GM12878 (cell line): Measurements from ENCODE around the gene CHCHD6. TPM values are rescaled to one million over a fixed set of nuclear protein-coding genes. Genes with fewer than 3 reads are reported as not detected.

Experiments
- ATAC-seq: fragments of 200-7000 bp; cut with Tn5 transposase; 3 replicates; pipeline ENCODE4 v1.9.1; 2020; ENCODE audit warnings: mild to moderate bottlenecking, moderate library complexity
- BruUV-seq: library from RNA; stranded (reverse); fragments of 400-500 nt; replicated peaks from 2 replicates; lab custom pipeline; 2021; lab: Mats Ljungman, UMichigan
- CTCF ChIA-PET: fragments of 300-600 bp; sonication (Branson Sonifier 250); formaldehyde crosslinking; extraction: SDS; loops from one replicate; lab custom pipeline; 2021; ENCODE audit warnings: inconsistent platforms; lab: Yijun Ruan, JAX
- POLR2A ChIA-PET: fragments of 350-600 bp; formaldehyde crosslinking; extraction: SDS; loops from one replicate; lab custom pipeline; 2021; ENCODE audit warnings: inconsistent platforms; lab: Charles Lee
- RAD21 ChIA-PET: fragments of 300-600 bp; sonication (Branson Sonifier 250); formaldehyde crosslinking; loops from one replicate; lab custom pipeline; 2023; ENCODE audit warnings: antibody characterized with exemption; ENCODE audit not compliant: unreplicated experiment; lab: Charles Lee
- SMC1A ChIA-PET: fragments of 300-600 bp; sonication (Branson Sonifier 250); formaldehyde crosslinking; loops from one replicate; lab custom pipeline; 2023; ENCODE audit not compliant: unreplicated experiment, uncharacterized antibody; lab: Charles Lee
- DNase-seq: peaks from one replicate; pipeline ENCODE4 v3.0.0-alpha.2; 2011; ENCODE audit warnings: low read depth, low spot score
- FAIRE-seq: peaks from 3 replicates; lab custom pipeline; 2011; peaks lifted over from hg19 to GRCh38; lab: Jason Lieb, UNC
- H2AFZ ChIP-seq: 2 replicates; pipeline ENCODE4 v1.6.0; 2011; ENCODE audit warnings: low read depth, low read length, control low read depth; ENCODE audit not compliant: control insufficient read depth
- H3K27ac ChIP-seq: 2 replicates; pipeline ENCODE4 v1.5.1; 2011; ENCODE audit warnings: control low read depth; ENCODE audit not compliant: control insufficient read depth, insufficient read depth
- H3K27me3 ChIP-seq, 2 experiments: replicated peaks in 1 of 2; 2 replicates each; pipeline versions ENCODE4 v1.6.0 to v1.6.1; 2011; ENCODE audit warnings: low read length in 1 of 2; ENCODE audit not compliant: control insufficient read depth in 2 of 2, insufficient read depth in 2 of 2
- H3K36me3 ChIP-seq, 2 experiments: 2 replicates each; pipeline ENCODE4 v1.5.1; 2011; ENCODE audit warnings: low read length in 1 of 2; ENCODE audit not compliant: control insufficient read depth in 2 of 2, insufficient read depth in 2 of 2
- H3K4me1 ChIP-seq: 2 replicates; pipeline ENCODE4 v1.6.1; 2011; ENCODE audit warnings: mild to moderate bottlenecking, low read length, moderate library complexity, mixed read lengths; ENCODE audit not compliant: control insufficient read depth, insufficient read depth
- H3K4me2 ChIP-seq: 2 replicates; pipeline ENCODE4 v1.6.0; 2011; ENCODE audit warnings: control low read depth; ENCODE audit not compliant: control insufficient read depth, insufficient read depth
- H3K4me3 ChIP-seq: fragments of 200-600 bp; sonication (generic); 2 replicates; pipeline ENCODE4 v1.5.1; 2016
- H3K79me2 ChIP-seq: 2 replicates; pipeline ENCODE4 v1.6.0; 2011; ENCODE audit warnings: low read length; ENCODE audit not compliant: control insufficient read depth, insufficient read depth
- H3K9ac ChIP-seq: 2 replicates; pipeline ENCODE4 v1.8.0; 2011; ENCODE audit warnings: low read length, control low read depth, mixed read lengths; ENCODE audit not compliant: control insufficient read depth, insufficient read depth
- H3K9me3 ChIP-seq: replicated peaks from 3 replicates; pipeline ENCODE4 v1.5.1; 2011; ENCODE audit warnings: mild to moderate bottlenecking, low read length; ENCODE audit not compliant: control insufficient read depth, insufficient read depth
- H4K20me1 ChIP-seq: 2 replicates; pipeline ENCODE4 v1.6.0; 2011; ENCODE audit not compliant: control insufficient read depth, insufficient read depth
- MEF2B ChIP-seq: fragments of 450-650 bp; IDR thresholded peaks from 2 replicates; pipeline ENCODE4 v1.6.1; 2018; ENCODE audit warnings: mild to moderate bottlenecking, moderate library complexity; ENCODE audit not compliant: partially characterized antibody, poor library complexity, severe bottlenecking
- POLR2A ChIP-seq: IDR thresholded peaks from 2 replicates; pipeline ENCODE4 v1.6.1; 2011; ENCODE audit warnings: low read depth, mild to moderate bottlenecking, low read length
- WGBS: methylation state at CpG from one replicate; pipeline ENCODE4 v1.1.6; 2016; ENCODE audit warnings: low lambda C conversion rate; ENCODE audit not compliant: insufficient replicate concordance, insufficient coverage; ENCODE audit errors: missing lambda C conversion rate; 5-methylcytosine and 5-hydroxymethylcytosine counted together
- in situ Hi-C: fragments of 300-500 bp; cut with MboI; formaldehyde crosslinking; loops from 9 replicates; pipeline ENCODE4 v1.14.3; 2018; ENCODE audit warnings: mixed read lengths
- intact Hi-C: fragments of 100-400 bp; cut with micrococcal nuclease; formaldehyde crosslinking; loops from one replicate; pipeline ENCODE4 v1.14.2; 2022; ENCODE audit not compliant: unreplicated experiment
- polyA plus RNA-seq, 11 experiments: library from polyadenylated mRNA; depleted of rRNA in 4 of 11; unstranded in 6 of 11; stranded (reverse) in 5 of 11; fragments of >200 nt; fragmentation: Nextera tagmentation in 4 of 11; fragmentation: Illumina TruSeq in 1 of 11; extraction: Ambion mirVana in 4 of 11; extraction: Trizol in 1 of 11; gene quantifications; 1 replicate in 1 of 11; 2 replicates in 10 of 11; pipeline versions ENCODE4 v1.2.1 to v1.2.3, GENCODE V29; 2011 to 2016; ENCODE audit warnings: inconsistent platforms in 2 of 11, missing spikeins in 2 of 11, low read depth in 1 of 11
- total RNA-seq, 4 experiments: library from RNA; depleted of rRNA in 3 of 4; stranded (reverse); fragments of >200 nt in 3 of 4; fragmentation: Illumina TruSeq in 1 of 4; extraction: Trizol in 1 of 4; gene quantifications; 2 replicates each; pipeline versions ENCODE4 v1.2.1 to v1.2.3, GENCODE V29; 2013 to 2021
- TF ChIP-seq, protein P1 (sequence below): IDR thresholded peaks from 2 replicates; pipeline ENCODE4 v1.6.1; 2012; ENCODE audit warnings: improper control_type of control experiment, low read depth, low read length; ENCODE audit not compliant: insufficient replicate concordance

Gene CHCHD6
- total and polyA plus RNA-seq, 10 of the 15 experiments (the other 5 are each of a cell fraction or from before 2014, with no cell fraction given), result 2.7 to 16.7 (median 12.3) TPM

DNA sequence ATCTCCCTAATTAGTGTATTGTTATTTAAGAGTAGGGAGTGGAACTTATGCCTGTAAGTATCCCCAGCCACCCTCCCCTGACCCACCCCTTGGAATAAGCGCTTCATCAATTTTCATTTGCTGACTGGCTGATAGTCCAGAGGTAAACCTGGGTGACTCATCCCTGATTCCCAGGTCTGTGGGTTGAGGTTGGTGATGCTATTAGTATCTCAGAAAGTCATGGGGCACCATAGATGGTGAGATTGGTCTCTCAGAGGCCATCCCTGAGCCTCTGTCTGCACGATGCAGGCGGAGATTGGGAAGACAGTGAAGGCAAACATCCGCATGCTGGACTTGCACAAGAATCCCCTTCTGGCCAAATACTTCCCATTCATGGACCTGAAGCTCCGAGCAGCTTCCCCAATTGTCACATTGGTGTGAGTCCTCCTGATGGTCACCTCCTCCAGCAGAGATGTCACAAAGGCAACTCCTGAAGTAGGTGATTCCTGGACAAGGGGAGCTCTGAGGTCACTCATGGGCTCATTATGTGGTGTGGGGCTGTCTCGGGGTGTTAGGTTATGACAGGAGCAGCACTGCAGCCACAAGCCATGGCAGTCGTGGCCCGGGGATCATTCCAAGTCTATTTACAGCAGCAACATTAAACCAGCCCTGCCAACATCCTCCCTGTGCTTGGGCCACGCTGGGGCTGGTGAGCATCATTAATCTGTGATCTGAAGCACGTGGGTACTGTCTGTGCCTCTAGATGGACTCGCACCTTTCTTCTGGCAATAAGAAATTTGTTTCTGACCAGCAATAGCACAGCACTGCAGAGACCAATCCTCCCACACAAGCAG is 42.3 kb upstream of the CHCHD6 start:
- Histone ChIP-seq H3K9me3 (no peaks in the 10 kb centered on the region; the same call in 2 of the 3 replicates), H3K9ac (no peak overlapping the region), H2AFZ (no peak overlapping the region), H3K79me2 (no peaks in the 10 kb centered on the region), H3K4me3 (no peak overlapping the region), H3K36me3 (no peaks in the 10 kb centered on the region), H3K27me3 (no peaks in the 10 kb centered on the region; a peak in 1 of 4 replicates), H3K27ac (no peak overlapping the region), H3K4me2 (no peak overlapping the region), H4K20me1 (no peaks in the 10 kb centered on the region), H3K4me1 (no peaks in the 10 kb centered on the region)
- intact Hi-C loops, result no loop called here
- DNase-seq, result no peak
- ChIA-PET RAD21 (no interaction called here), CTCF (no interaction called here), POLR2A (no interaction called here), SMC1A (no interaction called here)
- no peak for FAIRE-seq
- no TSS peak for BruUV-seq
- ATAC-seq, result no peak
- TF ChIP-seq, protein P1, sequence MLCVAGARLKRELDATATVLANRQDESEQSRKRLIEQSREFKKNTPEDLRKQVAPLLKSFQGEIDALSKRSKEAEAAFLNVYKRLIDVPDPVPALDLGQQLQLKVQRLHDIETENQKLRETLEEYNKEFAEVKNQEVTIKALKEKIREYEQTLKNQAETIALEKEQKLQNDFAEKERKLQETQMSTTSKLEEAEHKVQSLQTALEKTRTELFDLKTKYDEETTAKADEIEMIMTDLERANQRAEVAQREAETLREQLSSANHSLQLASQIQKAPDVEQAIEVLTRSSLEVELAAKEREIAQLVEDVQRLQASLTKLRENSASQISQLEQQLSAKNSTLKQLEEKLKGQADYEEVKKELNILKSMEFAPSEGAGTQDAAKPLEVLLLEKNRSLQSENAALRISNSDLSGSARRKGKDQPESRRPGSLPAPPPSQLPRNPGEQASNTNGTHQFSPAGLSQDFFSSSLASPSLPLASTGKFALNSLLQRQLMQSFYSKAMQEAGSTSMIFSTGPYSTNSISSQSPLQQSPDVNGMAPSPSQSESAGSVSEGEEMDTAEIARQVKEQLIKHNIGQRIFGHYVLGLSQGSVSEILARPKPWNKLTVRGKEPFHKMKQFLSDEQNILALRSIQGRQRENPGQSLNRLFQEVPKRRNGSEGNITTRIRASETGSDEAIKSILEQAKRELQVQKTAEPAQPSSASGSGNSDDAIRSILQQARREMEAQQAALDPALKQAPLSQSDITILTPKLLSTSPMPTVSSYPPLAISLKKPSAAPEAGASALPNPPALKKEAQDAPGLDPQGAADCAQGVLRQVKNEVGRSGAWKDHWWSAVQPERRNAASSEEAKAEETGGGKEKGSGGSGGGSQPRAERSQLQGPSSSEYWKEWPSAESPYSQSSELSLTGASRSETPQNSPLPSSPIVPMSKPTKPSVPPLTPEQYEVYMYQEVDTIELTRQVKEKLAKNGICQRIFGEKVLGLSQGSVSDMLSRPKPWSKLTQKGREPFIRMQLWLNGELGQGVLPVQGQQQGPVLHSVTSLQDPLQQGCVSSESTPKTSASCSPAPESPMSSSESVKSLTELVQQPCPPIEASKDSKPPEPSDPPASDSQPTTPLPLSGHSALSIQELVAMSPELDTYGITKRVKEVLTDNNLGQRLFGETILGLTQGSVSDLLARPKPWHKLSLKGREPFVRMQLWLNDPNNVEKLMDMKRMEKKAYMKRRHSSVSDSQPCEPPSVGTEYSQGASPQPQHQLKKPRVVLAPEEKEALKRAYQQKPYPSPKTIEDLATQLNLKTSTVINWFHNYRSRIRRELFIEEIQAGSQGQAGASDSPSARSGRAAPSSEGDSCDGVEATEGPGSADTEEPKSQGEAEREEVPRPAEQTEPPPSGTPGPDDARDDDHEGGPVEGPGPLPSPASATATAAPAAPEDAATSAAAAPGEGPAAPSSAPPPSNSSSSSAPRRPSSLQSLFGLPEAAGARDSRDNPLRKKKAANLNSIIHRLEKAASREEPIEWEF, result no peak
- TF ChIP-seq POLR2A, result no peak
- TF ChIP-seq MEF2B, result no peak
- WGBS, result 23% methylated on average over 11 of the region's 11 CpGs
- in situ Hi-C loops, result no loop called here
